Measurements from ENCODE around the gene TRIM61.

TRIM61 gene

DNA sequence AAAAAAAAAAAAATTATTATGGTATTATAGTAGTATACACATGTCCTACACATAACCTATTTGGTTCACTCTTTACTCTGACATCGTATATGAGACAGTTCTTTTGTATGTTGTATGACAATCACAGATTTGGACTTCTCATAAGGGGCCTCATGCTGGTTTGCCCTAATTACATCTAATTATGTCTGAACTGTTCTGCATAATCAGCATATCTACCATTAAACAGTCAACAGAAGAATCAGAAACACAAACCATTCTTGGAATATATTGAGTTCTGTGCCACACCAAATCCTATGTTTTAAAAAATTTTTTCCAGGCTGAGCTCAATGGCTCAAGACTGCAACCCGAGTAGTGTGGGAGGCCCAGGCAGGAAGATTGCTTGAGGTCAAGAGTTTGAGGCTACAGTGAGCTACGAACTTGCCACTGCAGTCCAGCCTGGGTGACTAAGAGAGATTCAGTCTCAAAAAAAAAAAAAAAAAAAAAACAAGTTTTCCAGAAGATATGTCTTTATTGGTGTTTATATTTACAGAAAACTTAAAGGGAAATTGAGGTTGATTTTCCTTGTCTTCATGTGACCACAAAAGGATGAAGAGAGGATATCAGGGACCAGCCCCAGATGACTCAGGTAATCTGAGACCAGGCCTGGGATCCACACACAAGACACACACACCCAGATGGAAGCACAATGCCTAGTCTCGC, 22.2 kb downstream of the TRIM61 start:
- TF ChIP-seq EZH2phosphoT487 (IDR thresholded peaks at IDR 0.05; ENCODE audit: low read length) (no peak), EZH2 (optimal IDR thresholded peaks at IDR 0.05; ENCODE audit: low read depth, low read length) (no peak)
- TF ChIP-seq, protein P1, sequence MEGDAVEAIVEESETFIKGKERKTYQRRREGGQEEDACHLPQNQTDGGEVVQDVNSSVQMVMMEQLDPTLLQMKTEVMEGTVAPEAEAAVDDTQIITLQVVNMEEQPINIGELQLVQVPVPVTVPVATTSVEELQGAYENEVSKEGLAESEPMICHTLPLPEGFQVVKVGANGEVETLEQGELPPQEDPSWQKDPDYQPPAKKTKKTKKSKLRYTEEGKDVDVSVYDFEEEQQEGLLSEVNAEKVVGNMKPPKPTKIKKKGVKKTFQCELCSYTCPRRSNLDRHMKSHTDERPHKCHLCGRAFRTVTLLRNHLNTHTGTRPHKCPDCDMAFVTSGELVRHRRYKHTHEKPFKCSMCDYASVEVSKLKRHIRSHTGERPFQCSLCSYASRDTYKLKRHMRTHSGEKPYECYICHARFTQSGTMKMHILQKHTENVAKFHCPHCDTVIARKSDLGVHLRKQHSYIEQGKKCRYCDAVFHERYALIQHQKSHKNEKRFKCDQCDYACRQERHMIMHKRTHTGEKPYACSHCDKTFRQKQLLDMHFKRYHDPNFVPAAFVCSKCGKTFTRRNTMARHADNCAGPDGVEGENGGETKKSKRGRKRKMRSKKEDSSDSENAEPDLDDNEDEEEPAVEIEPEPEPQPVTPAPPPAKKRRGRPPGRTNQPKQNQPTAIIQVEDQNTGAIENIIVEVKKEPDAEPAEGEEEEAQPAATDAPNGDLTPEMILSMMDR (IDR thresholded peaks at IDR 0.05; ENCODE audit: low read length) = no peak
- H3F3A ChIP-seq (ENCODE audit: insufficient read depth, low read length) = no peaks in the 10 kb centered on the region
- H3K36me3 ChIP-seq (replicated peaks; ENCODE audit: insufficient read depth, low read length) = no peaks in the 10 kb centered on the region
- no peak overlapping the region for H3K27ac ChIP-seq (ENCODE audit: low read length)
- no peak overlapping the region for H3K4me3 ChIP-seq (ENCODE audit: low read length)
- H2AFZ ChIP-seq (ENCODE audit: low read length) = no peak overlapping the region
- H3K4me2 ChIP-seq (ENCODE audit: low read depth, low read length) = no peak overlapping the region
- no peaks in the 10 kb centered on the region for H3K9me2 ChIP-seq (replicated peaks; ENCODE audit: insufficient read depth, low read length)
- H3K9ac ChIP-seq (ENCODE audit: low read length) = no peak overlapping the region
- no peaks in the 10 kb centered on the region for H4K20me1 ChIP-seq (ENCODE audit: insufficient read depth, low read length)
- no peak for DNase-seq
- H3K9me3 ChIP-seq (replicated peaks; ENCODE audit: insufficient read depth, low read length) = no peaks in the 10 kb centered on the region
- no peaks in the 10 kb centered on the region for H3K27me3 ChIP-seq (replicated peaks; ENCODE audit: insufficient read depth, low read length)
- peaks cover 6% of the 10 kb centered on the region; the same call in 1 of the 2 replicates for H3K4me1 ChIP-seq (ENCODE audit: low read length)
- 0 out of 2 replicates have a peak, but pooled peaks cover 4% of the 10 kb centered on the region for H3K79me2 ChIP-seq (ENCODE audit: low read length)

DNA sequence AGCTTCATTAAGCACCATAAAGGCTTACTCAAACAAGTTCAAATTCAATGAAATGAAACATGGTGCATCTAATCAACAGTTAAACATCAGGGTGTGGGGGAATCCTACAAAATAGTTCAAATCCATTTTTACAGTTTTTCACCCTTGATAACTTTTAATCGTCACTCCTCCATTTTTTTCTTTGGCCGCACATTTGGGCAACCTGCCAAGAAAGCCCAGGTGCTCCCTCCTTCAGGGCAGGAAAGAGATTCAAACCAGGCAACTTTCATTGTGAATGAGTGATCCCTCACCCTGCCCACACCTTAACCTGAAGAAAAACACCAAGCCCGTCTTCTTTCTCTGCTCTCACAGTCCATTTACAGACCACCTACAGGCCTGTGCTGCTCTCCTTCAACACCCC, 24.9 kb downstream of the TRIM61 start:
- TF ChIP-seq, protein P1 (IDR thresholded peaks at IDR 0.05; ENCODE audit: low read length) = no peak
- TF ChIP-seq EZH2 (optimal IDR thresholded peaks at IDR 0.05; ENCODE audit: low read depth, low read length) (no peak), EZH2phosphoT487 (IDR thresholded peaks at IDR 0.05; ENCODE audit: low read length) (no peak)
- Histone ChIP-seq H3K9ac (ENCODE audit: low read length) (no peak overlapping the region), H3K4me2 (ENCODE audit: low read depth, low read length) (no peak overlapping the region), H3K27ac (ENCODE audit: low read length) (no peak overlapping the region), H3K36me3 (replicated peaks; ENCODE audit: insufficient read depth, low read length) (no peaks in the 10 kb centered on the region), H3F3A (ENCODE audit: insufficient read depth, low read length) (no peaks in the 10 kb centered on the region), H3K27me3 (replicated peaks; ENCODE audit: insufficient read depth, low read length) (no peaks in the 10 kb centered on the region), H3K4me3 (ENCODE audit: low read length) (no peak overlapping the region), H3K79me2 (ENCODE audit: low read length) (no peaks in the 10 kb centered on the region), H2AFZ (ENCODE audit: low read length) (no peak overlapping the region), H3K4me1 (ENCODE audit: low read length) (0 out of 2 replicates have a peak, but pooled peaks cover 2% of the 10 kb centered on the region), H4K20me1 (ENCODE audit: insufficient read depth, low read length) (no peaks in the 10 kb centered on the region), H3K9me2 (replicated peaks; ENCODE audit: insufficient read depth, low read length) (no peaks in the 10 kb centered on the region), H3K9me3 (replicated peaks; ENCODE audit: insufficient read depth, low read length) (no peaks in the 10 kb centered on the region)
- DNase-seq = no peak

DNA sequence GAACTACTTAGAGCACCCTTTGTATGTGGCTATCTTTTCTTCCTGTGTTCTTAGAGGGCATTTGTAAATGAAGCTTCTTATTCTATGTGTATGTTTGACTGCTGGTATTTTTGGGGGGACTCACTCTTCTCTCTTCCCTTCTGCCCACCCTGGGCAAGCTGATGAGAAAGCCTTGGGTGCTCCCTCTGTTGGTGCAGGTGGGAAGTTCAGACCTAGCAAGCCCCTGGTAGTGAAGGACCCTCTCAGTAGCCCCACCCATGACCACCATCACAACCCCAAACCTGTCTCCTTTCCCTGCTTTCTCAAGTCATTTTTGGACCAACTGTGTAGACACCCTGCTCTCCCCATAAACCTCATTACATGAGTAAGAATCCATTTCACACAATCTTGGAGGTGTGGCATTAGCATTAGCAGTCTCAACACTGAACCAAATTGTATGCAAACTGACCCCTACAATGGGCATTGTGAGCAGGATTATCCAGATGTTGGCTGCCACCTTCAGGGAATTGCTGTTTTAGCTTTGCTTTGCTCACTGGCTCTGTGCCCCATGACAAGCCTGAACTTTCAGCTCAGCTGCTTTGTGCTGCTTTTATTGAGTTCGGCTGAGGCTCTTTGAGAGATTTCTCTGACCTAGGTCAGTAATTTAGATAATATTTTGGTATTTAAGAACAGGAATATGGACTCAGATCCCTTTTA, 27.9 kb downstream of the TRIM61 start:
- H3K27ac ChIP-seq (ENCODE audit: low read length) = no peak overlapping the region
- no peaks in the 10 kb centered on the region for H3K79me2 ChIP-seq (ENCODE audit: low read length)
- no peaks in the 10 kb centered on the region for H3F3A ChIP-seq (ENCODE audit: insufficient read depth, low read length)
- no peaks in the 10 kb centered on the region for H3K36me3 ChIP-seq (replicated peaks; ENCODE audit: insufficient read depth, low read length)
- no peaks in the 10 kb centered on the region for H3K9me2 ChIP-seq (replicated peaks; ENCODE audit: insufficient read depth, low read length)
- no peak overlapping the region for H3K4me3 ChIP-seq (ENCODE audit: low read length)
- H2AFZ ChIP-seq (ENCODE audit: low read length) = no peak overlapping the region
- no peak overlapping the region for H3K9ac ChIP-seq (ENCODE audit: low read length)
- no peaks in the 10 kb centered on the region for H4K20me1 ChIP-seq (ENCODE audit: insufficient read depth, low read length)
- no peaks in the 10 kb centered on the region for H3K4me1 ChIP-seq (ENCODE audit: low read length)
- H3K4me2 ChIP-seq (ENCODE audit: low read depth, low read length) = no peak overlapping the region
- DNase-seq = no peak
- no peaks in the 10 kb centered on the region for H3K27me3 ChIP-seq (replicated peaks; ENCODE audit: insufficient read depth, low read length)
- no peaks in the 10 kb centered on the region for H3K9me3 ChIP-seq (replicated peaks; ENCODE audit: insufficient read depth, low read length)
- TF ChIP-seq EZH2 (optimal IDR thresholded peaks at IDR 0.05; ENCODE audit: low read depth, low read length) (no peak), EZH2phosphoT487 (IDR thresholded peaks at IDR 0.05; ENCODE audit: low read length) (no peak)
- TF ChIP-seq, protein P1 (IDR thresholded peaks at IDR 0.05; ENCODE audit: low read length) = peak; percentile 46
